UCSD-AML1 (cell line): ENCODE results near the gene QSOX2.
A peak's percentile ranks its signal among the peaks of the same experiment; 100 is the strongest.

ENCODE experiments used
- DNase-seq: peaks from one replicate; lab custom pipeline; 2025; ENCODE audit not compliant: unreplicated experiment; lab: John Stamatoyannopoulos, UW

QSOX2 gene

GRCh38 chr9:136245219-136246150 is at the start of gene QSOX2:
QSOX2 (minus strand) TSS chr9:136245812; CDS start chr9:136245803, 9 bp downstream.
- peak; percentile 81 for DNase-seq

GRCh38 chr9:136295055-136295454 is 49.4 kb upstream of the QSOX2 start:
- DNase-seq: no peak

GRCh38 chr9:136294437-136294836 is 48.8 kb upstream of the QSOX2 start:
- no peak for DNase-seq

- no peak for DNase-seq
Observed at GRCh38 chr9:136293476-136294077, 48.0 kb upstream of the QSOX2 start.

GRCh38 chr9:136292591-136293448 is 47.2 kb upstream of the QSOX2 start:
- no peak for DNase-seq

GRCh38 chr9:136292026-136292538 is 46.5 kb upstream of the QSOX2 start:
- no peak for DNase-seq

- DNase-seq: no peak
Observed at GRCh38 chr9:136291306-136292025, 45.9 kb upstream of the QSOX2 start.

- DNase-seq: no peak
Observed at GRCh38 chr9:136290508-136291000, 44.9 kb upstream of the QSOX2 start.

- no peak for DNase-seq
Observed at GRCh38 chr9:136289651-136290507, 44.3 kb upstream of the QSOX2 start.

- no peak for DNase-seq
Observed at GRCh38 chr9:136287960-136288753, 42.5 kb upstream of the QSOX2 start.

- no peak for DNase-seq
Observed at GRCh38 chr9:136286987-136287379, 41.4 kb upstream of the QSOX2 start.

- no peak for DNase-seq
Observed at GRCh38 chr9:136286359-136286986, 40.9 kb upstream of the QSOX2 start.

GRCh38 chr9:136285501-136286358 is 40.1 kb upstream of the QSOX2 start:
- DNase-seq: no peak

GRCh38 chr9:136284951-136285350 is 39.3 kb upstream of the QSOX2 start:
- DNase-seq: no peak

GRCh38 chr9:136284311-136284710 is 38.7 kb upstream of the QSOX2 start:
- no peak for DNase-seq

- DNase-seq: peak; percentile 68
Observed at GRCh38 chr9:136283291-136284235, 38.0 kb upstream of the QSOX2 start.
